ENCODE measurements around the gene ETV3. TPM values are rescaled to one million over a fixed set of nuclear protein-coding genes. Genes with fewer than 3 reads are reported as not detected.

The ETV3 gene
- total RNA-seq, 4 donors from 2014 or later: 88.9 to 93.6 (median 90.9) TPM

DNA sequence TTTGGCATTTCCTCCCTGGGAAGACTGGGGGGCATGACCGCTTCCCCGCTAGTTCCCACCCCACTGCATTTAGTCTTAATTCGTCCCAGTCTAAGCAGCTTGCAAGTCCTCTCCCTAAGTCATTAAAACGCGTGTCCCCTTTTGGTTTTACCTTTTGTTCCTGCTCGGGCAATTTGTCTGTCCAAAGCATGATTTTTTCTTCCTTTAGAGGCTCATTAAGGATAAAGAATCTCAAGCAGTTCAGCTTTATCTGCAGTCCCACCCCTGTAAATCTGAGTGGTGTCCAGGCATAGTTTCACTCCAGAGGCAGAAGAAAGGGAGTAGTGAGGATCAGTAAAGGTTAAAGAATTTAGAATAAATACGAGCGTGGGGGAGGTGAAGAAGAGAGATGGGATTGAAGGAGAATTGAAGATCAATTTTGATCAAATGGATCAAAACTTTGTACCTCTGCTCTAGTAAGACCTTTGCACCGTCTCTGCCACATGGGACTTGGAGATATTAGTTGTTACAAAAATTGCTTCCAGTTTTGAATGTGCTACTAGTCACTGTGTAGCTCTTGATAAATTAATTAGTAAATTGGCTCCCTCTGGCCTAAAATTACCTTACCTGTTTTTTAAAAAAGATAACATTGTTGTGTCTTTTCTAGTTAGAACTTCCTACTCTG lies 989 bp upstream of the ETV3 start:
- Histone ChIP-seq H3K4me1 (peaks cover 72% of the 10 kb centered on the region), H3K9me3 (no peaks in the 10 kb centered on the region), H3K27me3 (no peaks in the 10 kb centered on the region), H3K27ac (peak overlapping the region; percentile 95), H3K36me3 (peaks cover 16% of the 10 kb centered on the region), H3K4me3 (peak overlapping the region; percentile 93)
- no peak for TF ChIP-seq POLR2AphosphoS5 (IDR thresholded peaks at IDR 0.05)
- TF ChIP-seq EP300 (IDR thresholded peaks at IDR 0.05): no peak
- no peak for TF ChIP-seq POLR2A (IDR thresholded peaks at IDR 0.05)
- TF ChIP-seq, protein P1, sequence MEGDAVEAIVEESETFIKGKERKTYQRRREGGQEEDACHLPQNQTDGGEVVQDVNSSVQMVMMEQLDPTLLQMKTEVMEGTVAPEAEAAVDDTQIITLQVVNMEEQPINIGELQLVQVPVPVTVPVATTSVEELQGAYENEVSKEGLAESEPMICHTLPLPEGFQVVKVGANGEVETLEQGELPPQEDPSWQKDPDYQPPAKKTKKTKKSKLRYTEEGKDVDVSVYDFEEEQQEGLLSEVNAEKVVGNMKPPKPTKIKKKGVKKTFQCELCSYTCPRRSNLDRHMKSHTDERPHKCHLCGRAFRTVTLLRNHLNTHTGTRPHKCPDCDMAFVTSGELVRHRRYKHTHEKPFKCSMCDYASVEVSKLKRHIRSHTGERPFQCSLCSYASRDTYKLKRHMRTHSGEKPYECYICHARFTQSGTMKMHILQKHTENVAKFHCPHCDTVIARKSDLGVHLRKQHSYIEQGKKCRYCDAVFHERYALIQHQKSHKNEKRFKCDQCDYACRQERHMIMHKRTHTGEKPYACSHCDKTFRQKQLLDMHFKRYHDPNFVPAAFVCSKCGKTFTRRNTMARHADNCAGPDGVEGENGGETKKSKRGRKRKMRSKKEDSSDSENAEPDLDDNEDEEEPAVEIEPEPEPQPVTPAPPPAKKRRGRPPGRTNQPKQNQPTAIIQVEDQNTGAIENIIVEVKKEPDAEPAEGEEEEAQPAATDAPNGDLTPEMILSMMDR (IDR thresholded peaks at IDR 0.05): no peak
- no peak for DNase-seq (ENCODE audit: low spot score in 2 of 2)
- 16% methylated on average over 9 of the region's 9 CpGs for WGBS

DNA sequence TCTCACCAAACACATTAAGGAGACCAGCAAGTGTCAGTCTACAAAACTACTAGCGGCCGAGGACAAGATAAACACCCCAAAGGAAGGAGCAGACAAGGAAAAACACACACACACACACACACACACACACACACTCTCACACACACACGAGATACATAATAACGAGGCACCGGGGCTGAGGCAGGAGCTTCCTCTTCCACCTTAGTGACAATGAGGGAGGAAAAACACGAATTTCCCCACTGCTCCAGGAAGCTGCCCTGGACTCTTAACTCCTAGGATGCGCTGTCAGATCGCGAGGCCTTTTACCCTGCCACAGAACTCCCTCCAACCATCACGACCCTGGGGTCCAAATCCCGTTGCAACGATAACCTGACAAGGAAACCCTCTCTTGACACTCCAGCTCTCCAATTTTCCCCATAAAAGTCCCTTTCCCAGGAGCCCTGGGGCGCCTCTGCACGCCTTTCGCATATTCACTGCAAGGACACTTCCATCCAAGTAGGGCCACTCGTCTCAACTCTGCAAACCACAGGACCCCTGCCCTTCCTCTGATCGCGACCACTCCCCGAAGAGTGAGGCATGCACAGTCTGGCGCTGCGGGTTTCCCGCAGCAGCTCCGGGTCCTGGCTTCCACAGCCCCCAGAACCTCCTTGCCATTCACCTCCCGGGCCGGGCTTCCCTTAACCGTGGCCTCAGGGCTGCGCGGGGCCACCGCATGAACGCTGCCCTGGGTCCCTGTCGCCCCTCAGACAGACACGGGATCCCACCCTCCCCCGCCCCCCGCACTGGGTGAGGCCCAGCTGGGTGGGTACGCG lies 581 bp downstream of the ETV3 start:
- Histone ChIP-seq H3K36me3 (peaks cover 29% of the 10 kb centered on the region), H3K9me3 (no peaks in the 10 kb centered on the region), H3K27me3 (no peaks in the 10 kb centered on the region), H3K4me1 (peaks cover 72% of the 10 kb centered on the region), H3K27ac (peak overlapping the region; percentile 95), H3K4me3 (peak overlapping the region; percentile 93)
- WGBS: 1% methylated on average over 16 of the region's 36 CpGs
- DNase-seq (ENCODE audit: low spot score in 2 of 2): no peak
- TF ChIP-seq POLR2A (IDR thresholded peaks at IDR 0.05): no peak
- TF ChIP-seq POLR2AphosphoS5 (IDR thresholded peaks at IDR 0.05): no peak

DNA sequence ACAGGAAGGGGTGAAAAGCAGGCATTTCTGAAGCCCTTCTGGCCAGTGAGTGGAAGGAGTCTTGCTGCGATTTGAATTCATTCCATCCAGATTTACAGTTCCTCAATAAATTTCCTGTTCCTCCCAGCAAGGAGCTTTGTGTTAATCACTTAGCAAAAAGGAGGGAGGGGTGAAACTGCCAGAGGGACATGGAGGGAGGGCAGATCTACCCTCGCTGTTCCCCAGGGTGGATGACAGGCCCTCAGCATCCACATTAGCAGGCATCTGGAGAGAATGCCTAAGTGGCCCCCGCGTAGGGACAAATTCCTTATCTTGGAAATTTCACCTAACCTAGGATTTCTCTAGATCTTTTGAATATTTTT lies 1.2 kb downstream of the ETV3 start:
- WGBS: 0% methylated on average over 4 of the region's 4 CpGs
- Histone ChIP-seq H3K27me3 (no peaks in the 10 kb centered on the region), H3K4me1 (peaks cover 72% of the 10 kb centered on the region), H3K9me3 (no peaks in the 10 kb centered on the region), H3K4me3 (peak overlapping the region; percentile 93), H3K27ac (peak overlapping the region; percentile 95), H3K36me3 (peaks cover 34% of the 10 kb centered on the region)
- DNase-seq (ENCODE audit: low spot score in 2 of 2): no peak
- no peak for TF ChIP-seq POLR2AphosphoS5 (IDR thresholded peaks at IDR 0.05)
- TF ChIP-seq POLR2A (IDR thresholded peaks at IDR 0.05): no peak
- TF ChIP-seq, protein P1 (IDR thresholded peaks at IDR 0.05): no peak
- TF ChIP-seq EP300 (IDR thresholded peaks at IDR 0.05): no peak

- TF ChIP-seq, protein P1 (IDR thresholded peaks at IDR 0.05): no peak
- TF ChIP-seq POLR2A (IDR thresholded peaks at IDR 0.05): no peak
- TF ChIP-seq POLR2AphosphoS5 (IDR thresholded peaks at IDR 0.05): no peak
- no peak for TF ChIP-seq EP300 (IDR thresholded peaks at IDR 0.05)
- Histone ChIP-seq H3K27ac (no peak overlapping the region), H3K27me3 (no peaks in the 10 kb centered on the region), H3K4me3 (peak overlapping the region; percentile 93), H3K9me3 (no peaks in the 10 kb centered on the region), H3K36me3 (peaks cover 40% of the 10 kb centered on the region), H3K4me1 (peaks cover 65% of the 10 kb centered on the region)
- 21% methylated on average over 4 of the region's 4 CpGs for whole genome bisulfite sequencing
- no peak for DNase-seq (ENCODE audit: low spot score in 2 of 2)
Measured at GRCh38 chr1:157136133-157136532, 2.1 kb downstream of the ETV3 start.

- Histone ChIP-seq H3K27ac (no peak overlapping the region), H3K27me3 (no peaks in the 10 kb centered on the region), H3K9me3 (no peaks in the 10 kb centered on the region), H3K36me3 (peaks cover 44% of the 10 kb centered on the region), H3K4me3 (peak overlapping the region; percentile 17), H3K4me1 (peaks cover 68% of the 10 kb centered on the region)
- no peak for TF ChIP-seq POLR2A (IDR thresholded peaks at IDR 0.05)
- TF ChIP-seq POLR2AphosphoS5 (IDR thresholded peaks at IDR 0.05): no peak
- no peak for TF ChIP-seq EP300 (IDR thresholded peaks at IDR 0.05)
- TF ChIP-seq, protein P1 (IDR thresholded peaks at IDR 0.05): no peak
- DNase-seq (ENCODE audit: low spot score in 2 of 2): no peak
- WGBS: 80% methylated on average over 1 of the region's 1 CpG
Measured at GRCh38 chr1:157135646-157136045, 2.5 kb downstream of the ETV3 start.

Measured in suprapubic skin (tissue), 4 donors.